GM18867 (cell line): ENCODE data around the gene SPATS2.

Source experiments
- ATAC-seq: cut with Tn5 transposase; IDR thresholded peaks from one replicate; pipeline ENCODE4 v1.9.1; 2021; ENCODE audit warnings: mild to moderate bottlenecking, moderate library complexity; ENCODE audit not compliant: unreplicated experiment

Gene SPATS2

GRCh38 chr12:49552014-49552413 is 184.8 kb downstream of the SPATS2 start:
- ATAC-seq: no peak

- ATAC-seq: no peak
These were observed 185.2 kb downstream of the SPATS2 start for GRCh38 chr12:49552425-49552824.

DNA sequence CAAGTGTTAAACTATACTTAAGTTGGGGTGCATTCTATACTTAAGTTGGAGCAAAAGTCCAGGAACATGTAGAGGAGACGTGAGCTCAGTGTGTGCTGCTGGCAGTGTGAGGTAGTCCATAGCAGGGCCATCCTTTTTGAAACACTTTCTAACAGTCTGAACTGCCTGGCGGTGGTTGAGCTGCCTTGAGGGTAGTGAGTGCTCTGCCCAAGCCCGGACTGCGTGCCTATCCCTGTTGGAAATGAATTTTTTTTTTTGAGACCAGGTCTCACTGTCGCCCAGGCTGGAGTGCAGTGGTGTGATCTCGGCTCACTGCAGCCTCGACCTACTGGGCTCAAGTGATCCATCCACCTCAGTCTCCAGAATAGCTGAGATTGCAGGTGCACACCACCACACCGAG is 185.6 kb downstream of the SPATS2 start:
- ATAC-seq: no peak

DNA sequence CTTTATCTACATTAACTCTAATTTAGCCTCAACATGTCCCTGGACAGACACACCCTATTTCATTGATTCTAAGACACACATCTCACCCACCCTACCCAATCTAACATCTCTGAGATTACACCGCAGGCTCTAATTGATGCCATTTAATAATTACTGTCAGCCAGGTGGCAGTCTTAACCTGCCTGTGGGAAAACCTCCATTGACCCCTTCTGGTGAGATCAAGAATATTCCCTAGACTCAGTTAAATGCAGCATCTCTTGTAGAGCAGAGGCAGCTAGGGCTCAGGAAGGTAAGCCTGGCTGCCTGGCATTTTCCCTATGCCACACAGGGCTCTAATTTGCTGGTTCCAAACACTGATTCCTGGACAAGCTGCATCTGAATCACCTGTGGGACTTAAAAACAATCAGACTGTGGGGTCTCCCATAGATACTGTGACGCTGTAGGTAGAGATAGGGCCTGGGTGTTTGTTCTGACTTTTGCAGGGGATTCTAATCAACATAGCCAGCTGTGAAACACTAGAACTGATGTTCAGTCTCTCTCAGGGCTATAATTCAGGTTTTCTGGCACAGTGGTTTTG is 186.3 kb downstream of the SPATS2 start:
- ATAC-seq: peak; percentile 50

DNA sequence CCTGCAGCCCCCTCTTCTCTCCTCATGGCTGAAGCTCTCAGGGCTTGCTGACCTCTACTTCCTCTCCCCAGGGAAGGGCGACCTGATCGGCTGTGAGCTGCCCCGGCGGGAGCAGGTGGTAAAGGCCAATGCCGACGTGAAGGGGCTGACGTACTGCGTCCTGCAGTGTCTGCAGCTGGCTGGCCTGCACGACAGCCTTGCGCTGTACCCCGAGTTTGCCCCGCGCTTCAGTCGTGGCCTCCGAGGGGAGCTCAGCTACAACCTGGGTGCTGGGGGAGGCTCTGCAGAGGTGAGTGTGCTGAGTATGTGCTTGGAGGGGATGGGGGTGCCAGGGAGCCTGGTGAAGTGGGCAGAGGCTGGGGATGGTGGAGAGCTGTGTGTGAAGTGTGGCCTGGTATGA is 187.0 kb downstream of the SPATS2 start:
- no peak for ATAC-seq

GRCh38 chr12:49555631-49556390 is 188.5 kb downstream of the SPATS2 start:
- no peak for ATAC-seq

- ATAC-seq: no peak
These were observed 189.3 kb downstream of the SPATS2 start for GRCh38 chr12:49556391-49557186.

GRCh38 chr12:49557187-49557916 is 190.1 kb downstream of the SPATS2 start:
- ATAC-seq: no peak

GRCh38 chr12:49557917-49558215 is 190.6 kb downstream of the SPATS2 start:
- ATAC-seq: no peak

DNA sequence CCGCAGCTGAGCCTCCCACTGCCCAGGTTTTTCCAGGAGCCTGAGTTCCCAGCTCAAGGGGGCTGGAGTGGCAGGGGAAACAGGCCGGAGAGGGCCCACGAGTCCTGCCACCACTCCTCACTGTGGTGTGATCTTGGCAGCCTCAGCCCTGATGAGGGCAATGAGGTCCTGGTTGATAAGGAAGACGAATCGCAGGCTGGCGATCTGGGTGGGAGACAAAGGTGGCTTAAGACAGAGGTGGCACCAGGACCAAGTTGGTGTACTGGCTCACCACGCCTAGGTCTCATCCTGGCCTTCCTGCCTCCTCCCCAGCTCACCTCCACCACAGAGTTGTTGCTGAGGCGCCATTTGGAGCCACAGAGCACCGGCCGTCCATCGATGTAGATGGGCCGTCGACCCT is 191.3 kb downstream of the SPATS2 start:
- no peak for ATAC-seq

GRCh38 chr12:49559011-49559675 is 191.9 kb downstream of the SPATS2 start:
- ATAC-seq: no peak

DNA sequence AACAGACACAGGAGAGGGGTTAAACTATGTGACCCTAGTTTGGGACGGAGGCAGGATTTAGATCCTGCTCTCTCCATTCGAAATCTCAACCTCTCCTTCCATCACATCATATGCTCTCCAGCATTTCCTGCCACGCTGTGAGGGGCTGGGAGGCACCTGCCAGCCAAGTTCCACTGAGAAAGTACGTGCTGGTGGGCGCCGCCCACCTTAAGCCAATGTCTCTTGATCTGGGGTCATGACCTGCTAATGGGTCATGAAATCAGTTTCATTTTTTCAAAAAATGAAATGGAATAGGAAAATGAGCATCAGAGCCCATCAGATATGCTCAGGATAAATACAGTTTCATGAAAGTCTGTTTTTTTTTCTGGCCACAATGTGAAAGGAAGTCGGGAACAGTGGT is 193.4 kb downstream of the SPATS2 start:
- ATAC-seq: no peak

- no peak for ATAC-seq
These were observed 195.0 kb downstream of the SPATS2 start for GRCh38 chr12:49562233-49562632.

DNA sequence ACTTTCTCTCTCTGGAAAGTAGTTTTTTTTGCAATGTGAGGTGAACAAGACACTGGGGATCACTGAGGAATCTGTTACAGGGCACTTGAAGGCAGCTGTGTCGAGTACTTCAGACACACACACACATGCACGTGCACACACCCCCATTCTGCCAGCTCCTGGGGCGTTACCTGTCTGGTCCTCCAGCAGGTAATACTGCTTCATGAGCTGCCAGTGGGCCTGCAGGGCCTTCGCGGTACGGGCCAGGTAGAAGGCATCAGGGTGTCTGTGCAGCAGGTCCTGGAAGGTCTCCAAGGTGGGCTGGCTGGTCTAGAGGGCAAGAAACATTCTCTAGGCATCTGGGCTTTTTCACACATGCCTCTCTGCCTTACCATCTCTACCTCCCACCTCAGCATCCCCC is 195.6 kb downstream of the SPATS2 start:
- no peak for ATAC-seq

- no peak for ATAC-seq
These were observed 196.9 kb downstream of the SPATS2 start for GRCh38 chr12:49563951-49564685.

GRCh38 chr12:49564686-49565405 is 197.6 kb downstream of the SPATS2 start:
- ATAC-seq: no peak

DNA sequence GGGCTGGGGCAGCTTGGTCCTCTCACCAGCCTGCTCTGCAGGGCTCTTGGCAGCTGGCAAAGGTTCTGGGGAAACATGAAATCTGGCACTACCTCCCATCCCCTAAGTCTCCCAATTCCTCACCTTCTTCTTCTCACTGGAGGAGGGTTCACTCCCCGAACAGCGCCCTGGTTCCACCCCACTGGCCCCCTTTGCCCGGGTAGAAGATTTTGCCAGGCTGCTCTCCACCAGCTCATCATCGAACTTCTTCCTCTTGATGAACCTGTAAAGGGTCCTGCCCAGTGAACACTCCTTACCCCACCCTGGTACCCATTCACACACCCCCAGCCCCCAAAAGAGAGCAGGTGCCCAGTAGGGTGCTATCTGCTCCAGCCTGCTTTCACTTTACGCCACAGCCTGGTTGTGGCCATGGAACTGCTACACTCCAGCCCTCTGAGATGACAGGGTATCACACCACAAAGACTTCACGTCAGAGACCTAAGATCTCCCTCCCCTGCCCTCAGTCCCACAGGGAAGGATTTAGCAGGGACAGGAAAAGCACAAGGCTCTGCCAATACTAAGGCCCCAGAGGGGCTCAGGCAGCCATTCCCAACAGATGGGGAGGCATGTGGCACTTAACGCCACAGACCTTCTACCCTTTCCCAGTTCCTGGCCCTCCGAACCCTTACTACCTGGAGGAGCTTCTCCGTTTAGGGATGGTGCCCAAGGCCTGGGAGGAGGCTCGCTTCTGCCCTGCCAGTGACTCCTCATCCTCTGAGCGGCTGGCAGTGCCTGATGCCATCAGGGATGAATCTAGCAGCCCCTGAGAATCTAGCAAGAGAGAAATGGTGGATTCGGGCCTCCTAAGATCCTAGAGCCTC is 198.4 kb downstream of the SPATS2 start:
- ATAC-seq: no peak

DNA sequence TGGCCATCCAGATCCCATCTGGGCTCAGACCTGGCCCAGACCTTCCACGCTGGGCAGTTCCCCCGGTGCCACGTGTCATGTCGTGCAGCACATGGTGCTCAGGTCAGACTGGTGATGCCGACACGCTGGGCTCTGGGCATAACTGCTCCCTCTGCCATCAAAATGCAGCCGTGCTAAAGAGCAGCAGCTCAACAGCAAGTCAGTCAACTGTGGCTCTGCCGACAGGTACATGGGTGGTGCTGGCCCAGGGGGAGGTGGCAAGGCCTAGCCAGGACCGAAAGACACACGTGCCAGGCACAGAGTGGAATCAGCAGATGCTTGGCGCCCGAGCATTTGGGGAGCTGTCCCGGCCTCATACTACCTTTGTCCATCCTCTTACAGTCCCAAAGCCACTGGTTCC is 199.1 kb downstream of the SPATS2 start:
- no peak for ATAC-seq

- peak; percentile 13 for ATAC-seq
These were observed 200.0 kb downstream of the SPATS2 start for GRCh38 chr12:49567302-49567610.
